ENCODE results near the gene PALLD. TPM values are rescaled to one million over a fixed set of nuclear protein-coding genes. Genes with fewer than 3 reads are reported as not detected.

Gene PALLD
- total and polyA plus RNA-seq, 2 of the 8 experiments (the other 6 are each of a cell fraction or from before 2014, with no cell fraction given) = 10.5 to 25.0 TPM

DNA sequence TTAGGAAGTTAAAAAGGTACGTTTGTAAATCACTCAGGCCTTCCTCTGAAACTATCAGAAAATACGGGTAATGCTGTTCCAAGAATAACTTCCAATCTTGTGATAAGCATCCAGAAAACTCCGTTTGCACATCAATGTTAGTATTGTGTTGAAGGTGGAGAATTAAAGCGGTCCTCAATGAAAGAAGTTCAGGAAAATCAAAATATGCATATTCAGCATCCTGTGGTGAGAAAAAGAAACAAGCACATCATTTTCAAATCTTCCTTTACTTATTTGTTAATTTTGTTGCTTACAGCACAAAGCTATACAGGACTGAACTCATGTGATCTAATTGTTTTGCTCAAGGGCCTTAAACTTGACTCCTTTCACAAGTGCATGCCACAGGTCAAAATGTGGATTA lies 35.0 kb upstream of the PALLD start (continued):
- no peak for TF ChIP-seq CHD7 (IDR thresholded peaks at IDR 0.05; ENCODE audit: insufficient replicate concordance, low read length)
- TF ChIP-seq CHD2 (IDR thresholded peaks at IDR 0.05; ENCODE audit: low read length) = no peak
- TF ChIP-seq CBX5 (IDR thresholded peaks at IDR 0.05; ENCODE audit: low read depth, low read length) = no peak
- no peak for TF ChIP-seq MAX (IDR thresholded peaks at IDR 0.05)
- no peak for TF ChIP-seq SUZ12 (IDR thresholded peaks at IDR 0.05; ENCODE audit: low read length)
- no peak for TF ChIP-seq TBP (IDR thresholded peaks at IDR 0.05; ENCODE audit: low read depth, low read length)
- no peak for TF ChIP-seq POLR2A (IDR thresholded peaks at IDR 0.05; ENCODE audit: control extremely low read depth in 1 of 2, low read depth in 2 of 2, low read length in 2 of 2)
- no peak for TF ChIP-seq RBBP5 (IDR thresholded peaks at IDR 0.05; ENCODE audit: borderline replicate concordance, low read depth, low read length)
- no peak for TF ChIP-seq ASH2L (IDR thresholded peaks at IDR 0.05; ENCODE audit: low read length)
- TF ChIP-seq EP300 (IDR thresholded peaks at IDR 0.05; ENCODE audit: borderline replicate concordance in 1 of 2, low read depth in 2 of 2, low read length in 2 of 2) = no peak
- no peak for TF ChIP-seq NRF1 (IDR thresholded peaks at IDR 0.05; ENCODE audit: low read depth, low read length)
- no peak for TF ChIP-seq SIX5 (IDR thresholded peaks at IDR 0.05; ENCODE audit: low read depth, low read length)
- no peak for TF ChIP-seq YY1 (IDR thresholded peaks at IDR 0.05; ENCODE audit: low read depth, low read length)

Data from H1 (cell line).